SU-DHL-6 (cell line): Measurements from ENCODE around the gene ZBTB32.

Source experiments
- H2AFZ ChIP-seq: fragments of 200-600 bp; sonication (generic); 2 replicates; pipeline ENCODE4 v1.6.1; 2014; ENCODE audit warnings: low read depth, mild to moderate bottlenecking, moderate library complexity, mixed read lengths, antibody characterized with exemption, low read length; ENCODE audit not compliant: severe bottlenecking
- H3F3A ChIP-seq: fragments of 200-600 bp; shearing (Covaris generic); 2 replicates; pipeline ENCODE4 v1.6.0; 2016; ENCODE audit warnings: antibody characterized with exemption, mild to moderate bottlenecking; ENCODE audit not compliant: insufficient read depth
- H3K27ac ChIP-seq: fragments of 200-600 bp; sonication (generic); 2 replicates; pipeline ENCODE4 v1.5.1; 2016; ENCODE audit warnings: low read depth, mild to moderate bottlenecking, low read length, moderate library complexity, mixed read lengths
- H3K27me3 ChIP-seq: fragments of 200-600 bp; sonication (generic), shearing (Covaris generic); 2 replicates; pipeline ENCODE4 v1.6.0; 2014; ENCODE audit warnings: mild to moderate bottlenecking, low read length
- H3K36me3 ChIP-seq: fragments of 200-600 bp; sonication (generic); 2 replicates; pipeline ENCODE4 v1.6.1; 2014; ENCODE audit warnings: mild to moderate bottlenecking, low read length, mixed read lengths
- H3K4me2 ChIP-seq: fragments of 300-600, 200-600 bp; shearing (Covaris generic), sonication (generic); 2 replicates; pipeline ENCODE4 v1.6.0; 2014; ENCODE audit warnings: low read length, low read depth, mild to moderate bottlenecking; ENCODE audit not compliant: poor library complexity, severe bottlenecking
- H3K4me3 ChIP-seq: fragments of 200-600 bp; sonication (generic); 2 replicates; pipeline ENCODE4 v1.5.1; 2014; ENCODE audit warnings: antibody characterized with exemption, low read length, mild to moderate bottlenecking, mixed read lengths; ENCODE audit not compliant: insufficient read depth, poor library complexity, severe bottlenecking
- H3K79me2 ChIP-seq: fragments of 200-600 bp; sonication (generic); 2 replicates; pipeline ENCODE4 v1.6.1; 2014; ENCODE audit warnings: mild to moderate bottlenecking, low read length, moderate library complexity; ENCODE audit not compliant: insufficient read depth
- H3K9ac ChIP-seq: fragments of 200-600 bp; sonication (generic); 2 replicates; pipeline ENCODE4 v1.7.0; 2014; ENCODE audit warnings: mild to moderate bottlenecking, low read length
- H3K9me2 ChIP-seq: fragments of 200-600 bp; sonication (generic); replicated peaks from 2 replicates; pipeline ENCODE4 v1.6.1; 2014; ENCODE audit warnings: low read length; ENCODE audit not compliant: insufficient read depth
- H3K9me3 ChIP-seq: fragments of 200-600 bp; sonication (generic); 2 replicates; pipeline ENCODE4 v1.6.1; 2014; ENCODE audit warnings: low read length, mixed read lengths; ENCODE audit not compliant: insufficient read depth
- H4K20me1 ChIP-seq: fragments of 200-600 bp; sonication (generic); 2 replicates; pipeline ENCODE4 v1.6.1; 2014; ENCODE audit warnings: low read depth, mild to moderate bottlenecking, antibody characterized with exemption, low read length, moderate library complexity, mixed read lengths
- EZH2phosphoT487 ChIP-seq: fragments of 200-600 bp; sonication (generic), shearing (Covaris generic); conservative IDR thresholded peaks from 2 replicates; pipeline ENCODE4 v1.6.1; 2018; ENCODE audit warnings: mild to moderate bottlenecking, antibody characterized with exemption, low read length, moderate library complexity, mixed read lengths
- TF ChIP-seq, protein P1 (sequence below): fragments of 200-600 bp; sonication (generic); IDR thresholded peaks from one replicate; pipeline ENCODE4 v1.5.1; 2017; ENCODE audit warnings: antibody characterized with exemption, mild to moderate bottlenecking, low read length, moderate library complexity; ENCODE audit not compliant: insufficient read depth, poor library complexity, severe bottlenecking

Gene ZBTB32

DNA sequence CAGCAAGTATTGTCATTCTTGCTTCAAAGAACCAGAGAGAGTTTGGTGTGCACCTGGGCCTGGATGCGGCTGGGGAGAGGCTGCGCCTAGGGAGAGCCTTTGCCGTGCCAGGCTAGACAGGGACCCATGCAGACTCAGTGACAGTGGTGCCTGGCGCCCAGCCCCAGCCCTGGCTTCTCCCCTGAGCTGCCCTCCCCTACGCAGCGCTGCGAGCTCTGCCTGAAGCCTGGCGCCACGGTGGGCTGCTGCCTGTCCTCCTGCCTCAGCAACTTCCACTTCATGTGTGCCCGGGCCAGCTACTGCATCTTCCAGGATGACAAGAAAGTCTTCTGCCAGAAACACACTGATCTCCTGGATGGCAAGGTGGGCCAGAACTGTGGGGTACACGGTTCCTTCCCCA lies 25.4 kb downstream of the ZBTB32 start:
- no peaks in the 10 kb centered on the region; the same call in 1 of the 2 replicates for H3K36me3 ChIP-seq
- no peak overlapping the region for H3K27ac ChIP-seq
- no peak overlapping the region for H3K9ac ChIP-seq
- no peaks in the 10 kb centered on the region for H3K79me2 ChIP-seq
- H3K4me2 ChIP-seq: no peak overlapping the region
- TF ChIP-seq, protein P1, sequence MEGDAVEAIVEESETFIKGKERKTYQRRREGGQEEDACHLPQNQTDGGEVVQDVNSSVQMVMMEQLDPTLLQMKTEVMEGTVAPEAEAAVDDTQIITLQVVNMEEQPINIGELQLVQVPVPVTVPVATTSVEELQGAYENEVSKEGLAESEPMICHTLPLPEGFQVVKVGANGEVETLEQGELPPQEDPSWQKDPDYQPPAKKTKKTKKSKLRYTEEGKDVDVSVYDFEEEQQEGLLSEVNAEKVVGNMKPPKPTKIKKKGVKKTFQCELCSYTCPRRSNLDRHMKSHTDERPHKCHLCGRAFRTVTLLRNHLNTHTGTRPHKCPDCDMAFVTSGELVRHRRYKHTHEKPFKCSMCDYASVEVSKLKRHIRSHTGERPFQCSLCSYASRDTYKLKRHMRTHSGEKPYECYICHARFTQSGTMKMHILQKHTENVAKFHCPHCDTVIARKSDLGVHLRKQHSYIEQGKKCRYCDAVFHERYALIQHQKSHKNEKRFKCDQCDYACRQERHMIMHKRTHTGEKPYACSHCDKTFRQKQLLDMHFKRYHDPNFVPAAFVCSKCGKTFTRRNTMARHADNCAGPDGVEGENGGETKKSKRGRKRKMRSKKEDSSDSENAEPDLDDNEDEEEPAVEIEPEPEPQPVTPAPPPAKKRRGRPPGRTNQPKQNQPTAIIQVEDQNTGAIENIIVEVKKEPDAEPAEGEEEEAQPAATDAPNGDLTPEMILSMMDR: no peak
- TF ChIP-seq EZH2phosphoT487: no peak
- no peaks in the 10 kb centered on the region for H3F3A ChIP-seq
- H2AFZ ChIP-seq: no peak overlapping the region
- H3K9me2 ChIP-seq: no peaks in the 10 kb centered on the region
- H3K27me3 ChIP-seq: no peaks in the 10 kb centered on the region
- no peaks in the 10 kb centered on the region for H4K20me1 ChIP-seq
- H3K9me3 ChIP-seq: no peaks in the 10 kb centered on the region
- no peak overlapping the region for H3K4me3 ChIP-seq

DNA sequence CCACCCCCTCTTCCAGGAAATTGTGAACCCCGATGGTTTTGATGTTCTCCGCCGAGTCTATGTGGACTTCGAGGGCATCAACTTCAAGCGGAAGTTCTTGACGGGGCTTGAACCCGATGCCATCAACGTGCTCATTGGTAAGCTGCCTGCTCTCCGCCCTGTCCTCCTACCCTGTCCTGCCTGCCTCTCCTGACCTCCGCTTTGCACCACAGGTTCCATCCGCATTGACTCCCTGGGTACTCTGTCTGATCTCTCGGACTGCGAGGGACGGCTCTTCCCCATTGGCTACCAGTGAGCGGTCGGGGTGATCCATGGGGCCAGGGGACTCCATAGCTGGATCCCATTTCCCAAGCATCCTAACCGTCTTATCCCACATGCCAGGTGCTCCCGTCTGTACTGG lies 26.0 kb downstream of the ZBTB32 start:
- H3K27ac ChIP-seq: no peak overlapping the region
- H3K4me2 ChIP-seq: no peak overlapping the region
- TF ChIP-seq EZH2phosphoT487: no peak
- TF ChIP-seq, protein P1: no peak
- no peak overlapping the region for H3K4me3 ChIP-seq
- H3F3A ChIP-seq: no peaks in the 10 kb centered on the region
- no peaks in the 10 kb centered on the region for H3K79me2 ChIP-seq
- no peak overlapping the region for H3K9ac ChIP-seq
- H2AFZ ChIP-seq: no peak overlapping the region
- H3K36me3 ChIP-seq: no peaks in the 10 kb centered on the region; the same call in 1 of the 2 replicates
- no peaks in the 10 kb centered on the region for H3K9me2 ChIP-seq
- H3K9me3 ChIP-seq: no peaks in the 10 kb centered on the region
- H3K27me3 ChIP-seq: no peaks in the 10 kb centered on the region
- H4K20me1 ChIP-seq: no peaks in the 10 kb centered on the region

DNA sequence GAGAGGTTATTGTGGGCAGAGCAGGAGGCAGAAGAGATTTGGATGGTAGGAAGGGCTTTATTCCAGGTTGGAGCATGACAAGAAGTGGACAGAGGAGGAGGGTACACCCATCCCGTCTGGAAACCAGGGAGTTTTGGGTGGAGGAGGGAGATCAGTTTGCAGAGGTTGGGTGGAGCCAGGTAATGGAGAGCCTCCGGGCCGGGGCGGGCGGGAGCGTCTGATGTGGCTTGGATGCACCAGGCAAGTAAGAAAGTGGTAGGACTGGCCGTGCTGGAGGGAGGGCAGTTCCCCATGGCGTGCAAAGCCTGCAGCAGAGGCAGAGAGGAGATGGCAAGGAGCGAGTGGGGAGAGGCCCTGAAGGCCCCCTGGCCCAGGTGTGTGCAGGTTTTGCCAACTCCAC lies 27.0 kb downstream of the ZBTB32 start:
- TF ChIP-seq, protein P1: no peak
- TF ChIP-seq EZH2phosphoT487: no peak

More for the DNA sequence above, 27.0 kb downstream of the ZBTB32 start:
- no peaks in the 10 kb centered on the region for H3K79me2 ChIP-seq
- no peak overlapping the region for H2AFZ ChIP-seq
- H3K9ac ChIP-seq: no peak overlapping the region
- H3K27ac ChIP-seq: no peak overlapping the region
- H3K4me2 ChIP-seq: no peak overlapping the region
- H3K4me3 ChIP-seq: no peak overlapping the region
- H3K27me3 ChIP-seq: no peaks in the 10 kb centered on the region
- H3K9me2 ChIP-seq: no peaks in the 10 kb centered on the region
- H3F3A ChIP-seq: no peaks in the 10 kb centered on the region
- no peaks in the 10 kb centered on the region for H3K36me3 ChIP-seq
- H3K9me3 ChIP-seq: no peaks in the 10 kb centered on the region
- no peaks in the 10 kb centered on the region for H4K20me1 ChIP-seq
